Measurements from ENCODE around the gene GTSE1.

GTSE1 gene

GRCh38 chr22:46336119-46337078 lies 39.7 kb downstream of the GTSE1 start:
- no peaks in the 10 kb centered on the region for H3K9me3 ChIP-seq (replicated peaks; ENCODE audit: low read length)
- H3K4me3 ChIP-seq (ENCODE audit: low read length), result peak overlapping the region; percentile 91
- peak overlapping the region; percentile 94 for H3K9ac ChIP-seq (ENCODE audit: low read depth, low read length)
- H3K36me3 ChIP-seq (ENCODE audit: insufficient read depth, low read length), result peaks cover 35% of the 10 kb centered on the region
- H3K4me2 ChIP-seq (ENCODE audit: low read length), result peak overlapping the region; percentile 81
- H3K27me3 ChIP-seq (ENCODE audit: control insufficient read depth, insufficient read depth, low read length), result no peaks in the 10 kb centered on the region
- H3K4me1 ChIP-seq (ENCODE audit: control insufficient read depth, insufficient read depth, low read length), result peaks cover 8% of the 10 kb centered on the region

- H3K36me3 ChIP-seq (ENCODE audit: insufficient read depth, low read length), result peaks cover 48% of the 10 kb centered on the region
- H3K4me3 ChIP-seq (ENCODE audit: low read length), result no peak overlapping the region
- no peaks in the 10 kb centered on the region for H3K27me3 ChIP-seq (ENCODE audit: control insufficient read depth, insufficient read depth, low read length)
- H3K9ac ChIP-seq (ENCODE audit: low read depth, low read length), result no peak overlapping the region
- no peaks in the 10 kb centered on the region for H3K9me3 ChIP-seq (replicated peaks; ENCODE audit: low read length)
- peaks cover 8% of the 10 kb centered on the region for H3K4me1 ChIP-seq (ENCODE audit: control insufficient read depth, insufficient read depth, low read length)
- H3K4me2 ChIP-seq (ENCODE audit: low read length), result no peak overlapping the region
Observed at GRCh38 chr22:46337870-46338269, 41.2 kb downstream of the GTSE1 start.

DNA sequence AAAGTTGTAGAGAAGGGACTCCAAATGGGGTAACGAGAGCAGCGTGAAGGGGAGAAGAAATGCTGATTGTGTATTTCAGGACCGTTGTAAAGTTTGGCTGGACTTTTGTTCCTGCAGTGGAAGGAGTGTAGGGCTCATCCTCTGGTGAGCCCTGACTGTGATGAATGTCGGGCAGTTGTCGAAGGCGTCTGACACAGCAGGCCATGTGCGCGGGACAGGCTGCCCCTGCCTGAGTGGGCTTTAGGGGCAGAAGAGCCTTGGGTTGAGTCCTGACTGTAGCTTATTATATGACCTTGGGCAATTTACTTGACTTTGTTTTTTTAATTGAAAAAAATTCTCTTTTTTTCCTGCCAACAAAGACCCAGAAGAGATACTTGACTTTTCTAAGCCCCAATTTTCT lies 42.0 kb downstream of the GTSE1 start:
- no peak overlapping the region for H3K4me2 ChIP-seq (ENCODE audit: low read length)
- no peaks in the 10 kb centered on the region for H3K27me3 ChIP-seq (ENCODE audit: control insufficient read depth, insufficient read depth, low read length)
- no peak overlapping the region for H3K4me3 ChIP-seq (ENCODE audit: low read length)
- H3K9me3 ChIP-seq (replicated peaks; ENCODE audit: low read length), result no peaks in the 10 kb centered on the region
- no peak overlapping the region for H3K9ac ChIP-seq (ENCODE audit: low read depth, low read length)
- H3K4me1 ChIP-seq (ENCODE audit: control insufficient read depth, insufficient read depth, low read length), result peaks cover 8% of the 10 kb centered on the region
- peaks cover 55% of the 10 kb centered on the region for H3K36me3 ChIP-seq (ENCODE audit: insufficient read depth, low read length)

- Histone ChIP-seq H3K27me3 (ENCODE audit: control insufficient read depth, insufficient read depth, low read length) (no peaks in the 10 kb centered on the region), H3K4me3 (ENCODE audit: low read length) (no peak overlapping the region), H3K9me3 (replicated peaks; ENCODE audit: low read length) (no peaks in the 10 kb centered on the region), H3K4me1 (ENCODE audit: control insufficient read depth, insufficient read depth, low read length) (peaks cover 8% of the 10 kb centered on the region), H3K4me2 (ENCODE audit: low read length) (no peak overlapping the region), H3K36me3 (ENCODE audit: insufficient read depth, low read length) (peaks cover 63% of the 10 kb centered on the region), H3K9ac (ENCODE audit: low read depth, low read length) (no peak overlapping the region)
Observed at GRCh38 chr22:46339956-46340355, 43.3 kb downstream of the GTSE1 start.

DNA sequence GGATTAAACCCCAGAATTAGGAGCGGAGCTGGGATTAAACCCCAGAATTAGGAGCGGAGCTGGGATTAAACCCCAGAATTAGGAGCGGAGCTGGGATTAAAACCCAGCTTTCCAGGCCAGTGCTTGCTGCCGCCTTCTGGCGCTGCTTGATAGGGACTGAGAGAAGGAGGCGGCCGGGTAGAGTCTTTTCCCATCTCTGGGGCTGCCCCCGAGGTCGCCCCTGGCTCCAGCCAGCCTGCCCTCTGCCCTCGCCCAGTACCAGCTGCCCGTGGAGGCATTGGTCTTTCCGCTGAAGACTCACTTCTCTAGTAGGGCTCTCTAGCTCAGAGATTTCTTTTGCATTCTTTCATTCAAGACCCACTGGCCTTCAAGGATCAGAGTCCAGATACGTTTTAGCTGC lies 44.0 kb downstream of the GTSE1 start:
- Histone ChIP-seq H3K27me3 (ENCODE audit: control insufficient read depth, insufficient read depth, low read length) (no peaks in the 10 kb centered on the region), H3K4me2 (ENCODE audit: low read length) (no peak overlapping the region), H3K4me1 (ENCODE audit: control insufficient read depth, insufficient read depth, low read length) (peaks cover 8% of the 10 kb centered on the region), H3K9me3 (replicated peaks; ENCODE audit: low read length) (no peaks in the 10 kb centered on the region), H3K9ac (ENCODE audit: low read depth, low read length) (no peak overlapping the region), H3K4me3 (ENCODE audit: low read length) (no peak overlapping the region), H3K36me3 (ENCODE audit: insufficient read depth, low read length) (peaks cover 69% of the 10 kb centered on the region)

- Histone ChIP-seq H3K36me3 (ENCODE audit: insufficient read depth, low read length) (peaks cover 85% of the 10 kb centered on the region), H3K4me1 (ENCODE audit: control insufficient read depth, insufficient read depth, low read length) (no peaks in the 10 kb centered on the region), H3K4me3 (ENCODE audit: low read length) (no peak overlapping the region), H3K27me3 (ENCODE audit: control insufficient read depth, insufficient read depth, low read length) (no peaks in the 10 kb centered on the region), H3K4me2 (ENCODE audit: low read length) (no peak overlapping the region), H3K9ac (ENCODE audit: low read depth, low read length) (no peak overlapping the region), H3K9me3 (replicated peaks; ENCODE audit: low read length) (no peaks in the 10 kb centered on the region)
Observed at GRCh38 chr22:46346680-46347405, 50.2 kb downstream of the GTSE1 start.

DNA sequence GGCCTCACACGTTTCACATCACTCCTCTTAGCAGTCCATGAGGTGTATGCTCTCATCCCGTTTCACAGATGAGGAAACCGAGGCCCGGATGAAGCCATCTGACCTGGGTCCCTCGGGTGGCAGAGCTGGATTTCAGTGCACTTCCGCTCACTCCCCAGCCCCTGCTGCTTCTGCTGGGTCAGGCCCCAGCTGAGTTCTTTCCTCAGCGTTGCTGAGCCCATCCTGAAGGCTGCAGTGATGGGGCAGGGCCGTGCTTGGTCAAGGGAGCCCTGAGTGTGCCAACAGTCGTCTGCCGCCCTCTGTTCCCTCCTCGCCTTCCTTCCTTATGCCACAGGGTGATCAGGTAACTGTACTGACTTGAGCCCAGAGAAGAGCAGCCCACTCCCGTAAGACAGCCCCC lies 51.0 kb downstream of the GTSE1 start:
- H3K4me2 ChIP-seq (ENCODE audit: low read length), result no peak overlapping the region
- H3K36me3 ChIP-seq (ENCODE audit: insufficient read depth, low read length), result peaks cover 87% of the 10 kb centered on the region
- H3K4me3 ChIP-seq (ENCODE audit: low read length), result no peak overlapping the region
- H3K9me3 ChIP-seq (replicated peaks; ENCODE audit: low read length), result no peaks in the 10 kb centered on the region
- H3K27me3 ChIP-seq (ENCODE audit: control insufficient read depth, insufficient read depth, low read length), result no peaks in the 10 kb centered on the region
- no peak overlapping the region for H3K9ac ChIP-seq (ENCODE audit: low read depth, low read length)
- H3K4me1 ChIP-seq (ENCODE audit: control insufficient read depth, insufficient read depth, low read length), result no peaks in the 10 kb centered on the region

GRCh38 chr22:46348099-46348695 lies 51.5 kb downstream of the GTSE1 start:
- Histone ChIP-seq H3K9me3 (replicated peaks; ENCODE audit: low read length) (no peaks in the 10 kb centered on the region), H3K4me2 (ENCODE audit: low read length) (no peak overlapping the region), H3K4me3 (ENCODE audit: low read length) (no peak overlapping the region), H3K36me3 (ENCODE audit: insufficient read depth, low read length) (peaks cover 87% of the 10 kb centered on the region), H3K27me3 (ENCODE audit: control insufficient read depth, insufficient read depth, low read length) (no peaks in the 10 kb centered on the region), H3K4me1 (ENCODE audit: control insufficient read depth, insufficient read depth, low read length) (no peaks in the 10 kb centered on the region), H3K9ac (ENCODE audit: low read depth, low read length) (no peak overlapping the region)

GRCh38 chr22:46349238-46349637 lies 52.6 kb downstream of the GTSE1 start:
- H3K36me3 ChIP-seq (ENCODE audit: insufficient read depth, low read length), result peaks cover 91% of the 10 kb centered on the region
- H3K9me3 ChIP-seq (replicated peaks; ENCODE audit: low read length), result no peaks in the 10 kb centered on the region
- no peak overlapping the region for H3K9ac ChIP-seq (ENCODE audit: low read depth, low read length)
- H3K27me3 ChIP-seq (ENCODE audit: control insufficient read depth, insufficient read depth, low read length), result no peaks in the 10 kb centered on the region
- H3K4me1 ChIP-seq (ENCODE audit: control insufficient read depth, insufficient read depth, low read length), result no peaks in the 10 kb centered on the region
- H3K4me2 ChIP-seq (ENCODE audit: low read length), result no peak overlapping the region
- no peak overlapping the region for H3K4me3 ChIP-seq (ENCODE audit: low read length)

DNA sequence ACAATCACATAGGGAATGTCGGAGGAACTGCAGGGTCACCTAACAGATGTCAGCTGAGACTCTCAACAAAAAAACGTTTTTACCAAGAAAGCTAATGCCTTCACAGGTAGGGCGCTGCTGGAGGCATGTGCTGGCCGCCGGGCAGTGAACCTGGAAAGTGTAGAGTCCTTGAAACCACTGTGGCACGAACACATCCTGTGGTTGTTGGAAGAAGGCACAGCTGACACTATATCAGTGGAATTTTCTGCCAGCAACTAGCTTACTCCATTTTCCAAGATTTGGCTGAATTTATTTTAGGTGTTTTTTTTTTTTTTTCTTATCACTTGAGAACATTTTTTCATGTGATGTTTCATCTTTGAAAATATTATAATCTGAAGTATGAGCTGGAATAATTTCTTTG lies 53.0 kb downstream of the GTSE1 start:
- H3K36me3 ChIP-seq (ENCODE audit: insufficient read depth, low read length), result peaks cover 92% of the 10 kb centered on the region
- H3K9ac ChIP-seq (ENCODE audit: low read depth, low read length), result no peak overlapping the region
- H3K27me3 ChIP-seq (ENCODE audit: control insufficient read depth, insufficient read depth, low read length), result no peaks in the 10 kb centered on the region
- no peaks in the 10 kb centered on the region for H3K4me1 ChIP-seq (ENCODE audit: control insufficient read depth, insufficient read depth, low read length)
- no peak overlapping the region for H3K4me2 ChIP-seq (ENCODE audit: low read length)
- H3K4me3 ChIP-seq (ENCODE audit: low read length), result no peak overlapping the region
- no peaks in the 10 kb centered on the region for H3K9me3 ChIP-seq (replicated peaks; ENCODE audit: low read length)

DNA sequence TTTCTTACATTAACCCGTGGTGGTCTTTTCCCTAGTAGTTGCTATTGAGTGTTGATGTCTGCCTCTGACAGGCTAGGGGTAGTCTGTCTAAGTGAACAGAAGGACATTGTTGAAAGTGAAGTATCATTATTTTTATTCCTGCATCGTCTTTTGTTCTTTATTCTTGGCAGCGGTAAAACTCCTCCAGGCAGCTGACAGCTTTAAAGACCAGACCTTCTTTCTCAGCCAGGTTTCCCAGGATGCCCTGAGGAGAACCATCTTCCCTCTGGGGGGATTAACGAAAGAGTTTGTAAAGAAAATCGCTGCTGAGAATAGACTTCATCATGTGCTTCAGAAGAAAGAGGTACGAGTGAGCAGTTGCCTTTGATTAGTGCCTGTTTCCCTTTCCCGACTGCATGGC lies 53.5 kb downstream of the GTSE1 start:
- peaks cover 92% of the 10 kb centered on the region for H3K36me3 ChIP-seq (ENCODE audit: insufficient read depth, low read length)
- no peak overlapping the region for H3K4me3 ChIP-seq (ENCODE audit: low read length)
- no peak overlapping the region for H3K9ac ChIP-seq (ENCODE audit: low read depth, low read length)
- no peaks in the 10 kb centered on the region for H3K9me3 ChIP-seq (replicated peaks; ENCODE audit: low read length)
- no peak overlapping the region for H3K4me2 ChIP-seq (ENCODE audit: low read length)
- no peaks in the 10 kb centered on the region for H3K27me3 ChIP-seq (ENCODE audit: control insufficient read depth, insufficient read depth, low read length)
- H3K4me1 ChIP-seq (ENCODE audit: control insufficient read depth, insufficient read depth, low read length), result no peaks in the 10 kb centered on the region
